Upper lobe of left lung (tissue), 6 donors: Measurements from ENCODE around the gene FAM168A. TPM values are rescaled to one million over a fixed set of nuclear protein-coding genes. Genes with fewer than 3 reads are reported as not detected.

ENCODE experiments used
- ATAC-seq, 2 donors: fragments of 200-7000 bp; cut with Tn5 transposase; one replicate each; pipeline ENCODE4 v1.9.1; 2022; ENCODE audit warnings: mild to moderate bottlenecking in 2 of 2, moderate library complexity in 2 of 2; ENCODE audit not compliant: low FRiP score in 2 of 2
- DNase-seq, 2 donors: peaks; one replicate each; pipeline ENCODE4 v3.0.0-alpha.2; 2019 to 2020
- H3K27ac ChIP-seq, 4 donors: fragments of 200-600 bp; sonication (generic); one replicate each; pipeline ENCODE4 v1.5.1; 2016 to 2019
- H3K27me3 ChIP-seq, 4 donors: fragments of 200-600 bp; sonication (generic); one replicate each; pipeline ENCODE4 v1.5.1; 2017 to 2019
- H3K36me3 ChIP-seq, 4 donors: fragments of 200-600 bp; sonication (generic); one replicate each; pipeline ENCODE4 v1.5.1; 2016 to 2019
- H3K4me1 ChIP-seq, 4 donors: fragments of 200-600 bp; sonication (generic); one replicate each; pipeline ENCODE4 v1.5.1; 2018 to 2019
- H3K4me3 ChIP-seq, 4 donors: fragments of 200-600 bp; sonication (generic); one replicate each; pipeline ENCODE4 v1.5.1; 2017 to 2019; ENCODE audit warnings: mild to moderate bottlenecking in 2 of 4, moderate library complexity in 1 of 4
- H3K9me3 ChIP-seq, 4 donors: fragments of 200-600 bp; sonication (generic); one replicate each; pipeline ENCODE4 v1.5.1; 2018 to 2019
- CTCF ChIP-seq, 6 experiments: fragments of 450-650 bp in 4 of 6; fragments of 200-600 bp in 2 of 6; sonication (generic) in 2 of 6; IDR thresholded peaks; one replicate each; pipeline ENCODE4 v1.5.1; 2016 to 2019; ENCODE audit warnings: antibody characterized with exemption in 6 of 6
- EP300 ChIP-seq, 4 donors: sonication (generic); formaldehyde crosslinking; IDR thresholded peaks; one replicate each; pipeline ENCODE4 v1.5.1; 2017; ENCODE audit warnings: antibody characterized with exemption in 4 of 4, control low read depth in 2 of 4
- POLR2A ChIP-seq, 4 donors: fragments of 450-650 bp; IDR thresholded peaks; one replicate each; pipeline ENCODE4 v1.5.1; 2016 to 2017; ENCODE audit warnings: antibody characterized with exemption in 4 of 4, mild to moderate bottlenecking in 2 of 4
- POLR2AphosphoS5 ChIP-seq, 2 donors: sonication (generic); formaldehyde crosslinking; IDR thresholded peaks; one replicate each; pipeline ENCODE4 v1.5.1; 2017; ENCODE audit warnings: antibody characterized with exemption in 2 of 2
- WGBS, 2 donors: methylation state at CpG; one replicate each; pipeline ENCODE4 v1.1.5; 2017 to 2018; 5-methylcytosine and 5-hydroxymethylcytosine counted together
- total RNA-seq, 6 donors: library from RNA; depleted of rRNA in 4 of 6; stranded (reverse); fragments of >200 nt in 4 of 6; gene quantifications; one replicate each; pipeline versions ENCODE4 v1.1.0 to v1.2.1, GENCODE V29; 2016 to 2021
- donor health status: DM: no; HTN: no; CAD: no; lungs with moderate emphysema.
- donor health status: DM: no; HTN: yes; CAD: no; lungs with severe emphysema.

FAM168A gene
- total RNA-seq, 6 donors from 2014 or later = 15.7 to 30.7 (median 24.1) TPM

GRCh38 chr11:73431396-73431795, 166.5 kb downstream of the FAM168A start:
- Histone ChIP-seq H3K4me3 (no peak overlapping the region), H3K27ac (no peak overlapping the region), H3K27me3 (no peaks in the 10 kb centered on the region), H3K36me3 (peaks cover 0 to 3% (median 0%) of the 10 kb centered on the region in 4 donors), H3K9me3 (no peaks in the 10 kb centered on the region), H3K4me1 (no peaks in the 10 kb centered on the region)
- TF ChIP-seq CTCF (IDR thresholded peaks at IDR 0.05) = no peak
- TF ChIP-seq POLR2AphosphoS5 (IDR thresholded peaks at IDR 0.05) = no peak
- TF ChIP-seq POLR2A (IDR thresholded peaks at IDR 0.05) = no peak
- no peak for TF ChIP-seq EP300 (IDR thresholded peaks at IDR 0.05)
- ATAC-seq = no peak
- no peak for DNase-seq
- 79 to 83% methylated on average over 5 of the region's 5 CpGs for WGBS, 2 donors

GRCh38 chr11:73430326-73430725, 167.6 kb downstream of the FAM168A start:
- Histone ChIP-seq H3K9me3 (no peaks in the 10 kb centered on the region), H3K27me3 (no peaks in the 10 kb centered on the region), H3K4me3 (no peak overlapping the region), H3K36me3 (peaks cover 0 to 3% (median 0%) of the 10 kb centered on the region in 4 donors), H3K4me1 (peaks cover 0 to 3% (median 0%) of the 10 kb centered on the region in 4 donors), H3K27ac (no peak overlapping the region)
- WGBS, 2 donors = 94 to 97% methylated on average over 4 of the region's 4 CpGs
- ATAC-seq (no peak), DNase-seq (no peak)
- TF ChIP-seq CTCF (IDR thresholded peaks at IDR 0.05) (no peak), POLR2AphosphoS5 (IDR thresholded peaks at IDR 0.05) (no peak), EP300 (IDR thresholded peaks at IDR 0.05) (no peak), POLR2A (IDR thresholded peaks at IDR 0.05) (no peak)

GRCh38 chr11:73429121-73429750, 168.7 kb downstream of the FAM168A start:
- TF ChIP-seq POLR2A (IDR thresholded peaks at IDR 0.05) (no peak), POLR2AphosphoS5 (IDR thresholded peaks at IDR 0.05) (no peak), CTCF (IDR thresholded peaks at IDR 0.05) (no peak), EP300 (IDR thresholded peaks at IDR 0.05) (no peak)
- no peaks in the 10 kb centered on the region for H3K9me3 ChIP-seq
- H3K36me3 ChIP-seq = peaks cover 0 to 3% (median 0%) of the 10 kb centered on the region in 4 donors
- peaks cover 0 to 3% (median 0%) of the 10 kb centered on the region in 4 donors for H3K4me1 ChIP-seq
- H3K27ac ChIP-seq = no peak overlapping the region
- H3K4me3 ChIP-seq = no peak overlapping the region
- WGBS, 2 donors = 77 to 82% methylated on average over 5 of the region's 5 CpGs
- ATAC-seq (no peak), DNase-seq (no peak)
- no peaks in the 10 kb centered on the region for H3K27me3 ChIP-seq

- H3K27me3 ChIP-seq = no peaks in the 10 kb centered on the region
- peaks cover 0 to 3% (median 0%) of the 10 kb centered on the region in 4 donors for H3K4me1 ChIP-seq
- TF ChIP-seq CTCF (IDR thresholded peaks at IDR 0.05) (no peak), POLR2AphosphoS5 (IDR thresholded peaks at IDR 0.05) (no peak), POLR2A (IDR thresholded peaks at IDR 0.05) (no peak), EP300 (IDR thresholded peaks at IDR 0.05) (no peak)
Measured at GRCh38 chr11:73428699-73429098, 169.2 kb downstream of the FAM168A start.

GRCh38 chr11:73428227-73428626, 169.7 kb downstream of the FAM168A start:
- no peak overlapping the region for H3K27ac ChIP-seq
- H3K4me1 ChIP-seq = peaks cover 0 to 3% (median 0%) of the 10 kb centered on the region in 4 donors
- H3K27me3 ChIP-seq = no peaks in the 10 kb centered on the region
- H3K4me3 ChIP-seq = no peak overlapping the region
- peaks cover 0 to 3% (median 0%) of the 10 kb centered on the region in 4 donors for H3K36me3 ChIP-seq
- TF ChIP-seq POLR2A (IDR thresholded peaks at IDR 0.05) (no peak), POLR2AphosphoS5 (IDR thresholded peaks at IDR 0.05) (no peak), CTCF (IDR thresholded peaks at IDR 0.05) (no peak), EP300 (IDR thresholded peaks at IDR 0.05) (no peak)
- DNase-seq (no peak), ATAC-seq (no peak)
- H3K9me3 ChIP-seq = no peaks in the 10 kb centered on the region

More at GRCh38 chr11:73428699-73429098, 169.2 kb downstream of the FAM168A start:
- Histone ChIP-seq H3K27ac (no peak overlapping the region), H3K9me3 (no peaks in the 10 kb centered on the region), H3K36me3 (peaks cover 0 to 3% (median 0%) of the 10 kb centered on the region in 4 donors), H3K4me3 (no peak overlapping the region)
- DNase-seq (no peak), ATAC-seq (no peak)
